ENCODE measurements around the gene ENOX2. TPM values are rescaled to one million over a fixed set of nuclear protein-coding genes. Genes with fewer than 3 reads are reported as not detected.

The ENOX2 gene
- total and polyA plus RNA-seq, 3 donors from 2014 or later = 19.4 to 22.8 (median 20.1) TPM

- no peak overlapping the region for H3K4me3 ChIP-seq
- no peak for DNase-seq
- no peaks in the 10 kb centered on the region for H3K36me3 ChIP-seq (ENCODE audit: low read depth, missing control alignments)
- no peak for TF ChIP-seq CTCF (IDR thresholded peaks at IDR 0.05)
- no peak for TF ChIP-seq POLR2A (IDR thresholded peaks at IDR 0.05)
- H3K27ac ChIP-seq = no peak overlapping the region
- intact Hi-C loops (cut with DNase I; ENCODE audit: low total_unique reads) = no loop called here
- WGBS, 2 donors = 68 to 77% methylated on average over 4 of the region's 4 CpGs
- H3K9me3 ChIP-seq = no peaks in the 10 kb centered on the region
- H3K27me3 ChIP-seq = no peaks in the 10 kb centered on the region
- H3K4me1 ChIP-seq = no peaks in the 10 kb centered on the region
These were observed 133.2 kb downstream of the ENOX2 start for GRCh38 chrX:130769835-130770234.

- no peaks in the 10 kb centered on the region for H3K36me3 ChIP-seq (ENCODE audit: low read depth, missing control alignments)
- WGBS, 2 donors = 90 to 100% methylated on average over 1 of the region's 1 CpG
- no peak overlapping the region for H3K27ac ChIP-seq
- H3K9me3 ChIP-seq = no peaks in the 10 kb centered on the region
- H3K27me3 ChIP-seq = no peaks in the 10 kb centered on the region
- no peaks in the 10 kb centered on the region for H3K4me1 ChIP-seq
- DNase-seq = no peak
- H3K4me3 ChIP-seq = no peak overlapping the region
- intact Hi-C loops (cut with DNase I; ENCODE audit: low total_unique reads) = no loop called here
- TF ChIP-seq CTCF (IDR thresholded peaks at IDR 0.05) (no peak), POLR2A (IDR thresholded peaks at IDR 0.05) (no peak)
These were observed 144.9 kb downstream of the ENOX2 start for GRCh38 chrX:130758072-130758471.

- no peak overlapping the region for H3K4me3 ChIP-seq
- H3K27ac ChIP-seq = no peak overlapping the region
- H3K4me1 ChIP-seq = no peaks in the 10 kb centered on the region
- H3K27me3 ChIP-seq = no peaks in the 10 kb centered on the region
- WGBS, 2 donors = 69 to 82% methylated on average over 3 to 4 of the region's 4 CpGs
- no peaks in the 10 kb centered on the region for H3K9me3 ChIP-seq
- intact Hi-C loops (cut with DNase I; ENCODE audit: low total_unique reads) = no loop called here
- TF ChIP-seq CTCF (IDR thresholded peaks at IDR 0.05) (no peak), POLR2A (IDR thresholded peaks at IDR 0.05) (no peak)
- no peak for DNase-seq
- H3K36me3 ChIP-seq (ENCODE audit: low read depth, missing control alignments) = no peaks in the 10 kb centered on the region
These were observed 146.8 kb downstream of the ENOX2 start for GRCh38 chrX:130756233-130756632.

- no peaks in the 10 kb centered on the region for H3K36me3 ChIP-seq (ENCODE audit: low read depth, missing control alignments)
- H3K27me3 ChIP-seq = no peaks in the 10 kb centered on the region
- H3K4me3 ChIP-seq = no peak overlapping the region
- intact Hi-C loops (cut with DNase I; ENCODE audit: low total_unique reads) = no loop called here
- no peak overlapping the region for H3K27ac ChIP-seq
- WGBS, 2 donors = 71 to 100% methylated on average over 1 of the region's 1 CpG
- H3K4me1 ChIP-seq = no peaks in the 10 kb centered on the region
- no peak for TF ChIP-seq CTCF (IDR thresholded peaks at IDR 0.05)
- no peak for TF ChIP-seq POLR2A (IDR thresholded peaks at IDR 0.05)
- H3K9me3 ChIP-seq = no peaks in the 10 kb centered on the region
- DNase-seq = no peak
These were observed 148.7 kb downstream of the ENOX2 start for GRCh38 chrX:130754353-130754752.

GRCh38 chrX:130746709-130747342, 156.2 kb downstream of the ENOX2 start:
- Histone ChIP-seq H3K27me3 (no peaks in the 10 kb centered on the region), H3K4me3 (no peak overlapping the region), H3K27ac (no peak overlapping the region), H3K9me3 (no peaks in the 10 kb centered on the region), H3K36me3 (ENCODE audit: low read depth, missing control alignments) (no peaks in the 10 kb centered on the region), H3K4me1 (no peaks in the 10 kb centered on the region)
- intact Hi-C loops (cut with DNase I; ENCODE audit: low total_unique reads) = no loop called here
- DNase-seq = no peak
- 51 to 53% methylated on average over 2 of the region's 2 CpGs for WGBS, 2 donors
- TF ChIP-seq CTCF (IDR thresholded peaks at IDR 0.05) = no peak
- no peak for TF ChIP-seq POLR2A (IDR thresholded peaks at IDR 0.05)

All from testis (tissue), 3 donors.